SU-DHL-6 (cell line): ENCODE data around the gene HOXB3.

ENCODE experiments used
- EZH2phosphoT487 ChIP-seq: fragments of 200-600 bp; sonication (generic), shearing (Covaris generic); conservative IDR thresholded peaks from 2 replicates; pipeline ENCODE4 v1.6.1; 2018; ENCODE audit warnings: mild to moderate bottlenecking, antibody characterized with exemption, low read length, moderate library complexity, mixed read lengths
- TF ChIP-seq, protein P1 (sequence below): fragments of 200-600 bp; sonication (generic); IDR thresholded peaks from one replicate; pipeline ENCODE4 v1.5.1; 2017; ENCODE audit warnings: antibody characterized with exemption, mild to moderate bottlenecking, low read length, moderate library complexity; ENCODE audit not compliant: insufficient read depth, poor library complexity, severe bottlenecking

GRCh38 chr17:48523010-48523409, 67.0 kb downstream of the HOXB3 start:
- TF ChIP-seq, protein P1, sequence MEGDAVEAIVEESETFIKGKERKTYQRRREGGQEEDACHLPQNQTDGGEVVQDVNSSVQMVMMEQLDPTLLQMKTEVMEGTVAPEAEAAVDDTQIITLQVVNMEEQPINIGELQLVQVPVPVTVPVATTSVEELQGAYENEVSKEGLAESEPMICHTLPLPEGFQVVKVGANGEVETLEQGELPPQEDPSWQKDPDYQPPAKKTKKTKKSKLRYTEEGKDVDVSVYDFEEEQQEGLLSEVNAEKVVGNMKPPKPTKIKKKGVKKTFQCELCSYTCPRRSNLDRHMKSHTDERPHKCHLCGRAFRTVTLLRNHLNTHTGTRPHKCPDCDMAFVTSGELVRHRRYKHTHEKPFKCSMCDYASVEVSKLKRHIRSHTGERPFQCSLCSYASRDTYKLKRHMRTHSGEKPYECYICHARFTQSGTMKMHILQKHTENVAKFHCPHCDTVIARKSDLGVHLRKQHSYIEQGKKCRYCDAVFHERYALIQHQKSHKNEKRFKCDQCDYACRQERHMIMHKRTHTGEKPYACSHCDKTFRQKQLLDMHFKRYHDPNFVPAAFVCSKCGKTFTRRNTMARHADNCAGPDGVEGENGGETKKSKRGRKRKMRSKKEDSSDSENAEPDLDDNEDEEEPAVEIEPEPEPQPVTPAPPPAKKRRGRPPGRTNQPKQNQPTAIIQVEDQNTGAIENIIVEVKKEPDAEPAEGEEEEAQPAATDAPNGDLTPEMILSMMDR: no peak
- no peak for TF ChIP-seq EZH2phosphoT487
